Body of pancreas (tissue), 4 donors: Measurements from ENCODE around the gene SRBD1. TPM values are rescaled to one million over a fixed set of nuclear protein-coding genes. Genes with fewer than 3 reads are reported as not detected.

Source experiments
- ATAC-seq: fragments of 150-250 bp; one replicate; pipeline ENCODE4 v1.9.1; 2016
- DNase-seq, 4 donors: peaks; one replicate each; pipeline ENCODE4 v3.0.0-alpha.2; 2019
- H3K27ac ChIP-seq, 4 donors: fragments of 200-600 bp; sonication (generic); 1 replicate in 3 of 4; 2 replicates in 1 of 4; pipeline versions ENCODE4 v1.5.1 to v1.6.1; 2016 to 2019; ENCODE audit warnings: mild to moderate bottlenecking in 1 of 4, mixed read lengths in 1 of 4, moderate library complexity in 1 of 4
- H3K27me3 ChIP-seq, 2 donors: fragments of 200-600 bp; sonication (generic); one replicate each; pipeline ENCODE4 v1.6.0; 2016; ENCODE audit warnings: mild to moderate bottlenecking in 1 of 2
- H3K36me3 ChIP-seq, 2 donors: fragments of 200-600 bp; sonication (generic); replicated peaks in 1 of 2; 2 replicates each; pipeline ENCODE4 v1.5.1; 2016; ENCODE audit warnings: low read depth in 2 of 2; ENCODE audit not compliant: insufficient read depth in 1 of 2
- H3K4me1 ChIP-seq: fragments of 200-600 bp; sonication (generic); one replicate; pipeline ENCODE4 v1.6.0; 2016
- H3K4me3 ChIP-seq, 2 donors: fragments of 200-600 bp; sonication (generic); 1 replicate in 1 of 2; 2 replicates in 1 of 2; pipeline ENCODE4 v1.5.1; 2016 to 2019
- H3K9me3 ChIP-seq, 3 donors: fragments of 200-600 bp; sonication (generic); 1 replicate in 2 of 3; 2 replicates in 1 of 3; pipeline ENCODE4 v1.5.1; 2016
- POLR2A ChIP-seq, 3 donors: fragments of 450-650 bp; IDR thresholded peaks; one replicate each; pipeline ENCODE4 v1.6.1; 2016; ENCODE audit warnings: antibody characterized with exemption in 3 of 3, mild to moderate bottlenecking in 2 of 3
- WGBS, 2 donors: methylation state at CpG; one replicate each; pipeline ENCODE4 v1.1.5; 2017; 5-methylcytosine and 5-hydroxymethylcytosine counted together
- intact Hi-C: fragments of 100-400 bp; cut with DNase I; formaldehyde crosslinking; loops from one replicate; pipeline ENCODE4 v1.15.1; 2023
- total RNA-seq, 2 donors: library from RNA; depleted of rRNA; stranded (reverse); fragments of >200 nt; gene quantifications; one replicate each; pipeline ENCODE4 v1.1.0, GENCODE V29; 2016
- TF ChIP-seq, protein P1 (sequence below), 7 experiments: fragments of 450-650 bp in 4 of 7; fragments of 200-600 bp in 3 of 7; sonication (generic) in 3 of 7; IDR thresholded peaks; one replicate each; pipeline ENCODE4 v1.5.1; 2016 to 2019; ENCODE audit warnings: antibody characterized with exemption in 7 of 7

Gene SRBD1
- total RNA-seq, 2 donors from 2014 or later, result 14.8 to 21.4 TPM

GRCh38 chr2:45459860-45460259, 151.2 kb downstream of the SRBD1 start:
- peak in 3 of 4 donors; percentile 9 to 36 (median 15) for DNase-seq
- TF ChIP-seq, protein P1, sequence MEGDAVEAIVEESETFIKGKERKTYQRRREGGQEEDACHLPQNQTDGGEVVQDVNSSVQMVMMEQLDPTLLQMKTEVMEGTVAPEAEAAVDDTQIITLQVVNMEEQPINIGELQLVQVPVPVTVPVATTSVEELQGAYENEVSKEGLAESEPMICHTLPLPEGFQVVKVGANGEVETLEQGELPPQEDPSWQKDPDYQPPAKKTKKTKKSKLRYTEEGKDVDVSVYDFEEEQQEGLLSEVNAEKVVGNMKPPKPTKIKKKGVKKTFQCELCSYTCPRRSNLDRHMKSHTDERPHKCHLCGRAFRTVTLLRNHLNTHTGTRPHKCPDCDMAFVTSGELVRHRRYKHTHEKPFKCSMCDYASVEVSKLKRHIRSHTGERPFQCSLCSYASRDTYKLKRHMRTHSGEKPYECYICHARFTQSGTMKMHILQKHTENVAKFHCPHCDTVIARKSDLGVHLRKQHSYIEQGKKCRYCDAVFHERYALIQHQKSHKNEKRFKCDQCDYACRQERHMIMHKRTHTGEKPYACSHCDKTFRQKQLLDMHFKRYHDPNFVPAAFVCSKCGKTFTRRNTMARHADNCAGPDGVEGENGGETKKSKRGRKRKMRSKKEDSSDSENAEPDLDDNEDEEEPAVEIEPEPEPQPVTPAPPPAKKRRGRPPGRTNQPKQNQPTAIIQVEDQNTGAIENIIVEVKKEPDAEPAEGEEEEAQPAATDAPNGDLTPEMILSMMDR (IDR thresholded peaks at IDR 0.05), result no peak
- no peak for TF ChIP-seq POLR2A (IDR thresholded peaks at IDR 0.05)
- Histone ChIP-seq H3K4me3 (no peak overlapping the region), H3K36me3 (no peaks in the 10 kb centered on the region), H3K4me1 (peaks cover 44% of the 10 kb centered on the region), H3K9me3 (no peaks in the 10 kb centered on the region), H3K27ac (peak overlapping the region; percentile 71 to 91 (median 83)), H3K27me3 (no peaks in the 10 kb centered on the region)
- intact Hi-C loops, result no loop called here
- ATAC-seq, result no peak
- WGBS, 2 donors, result 47 to 53% methylated on average over 3 of the region's 3 CpGs

- DNase-seq, result peak; percentile 63 to 83 (median 70)
- TF ChIP-seq, protein P1 (IDR thresholded peaks at IDR 0.05), result no peak
- TF ChIP-seq POLR2A (IDR thresholded peaks at IDR 0.05), result peak in 1 of 3 donors; percentile 28
- Histone ChIP-seq H3K27me3 (no peaks in the 10 kb centered on the region), H3K4me1 (peaks cover 48% of the 10 kb centered on the region), H3K4me3 (no peak overlapping the region), H3K9me3 (no peaks in the 10 kb centered on the region), H3K27ac (peak overlapping the region; percentile 71 to 91 (median 83)), H3K36me3 (no peaks in the 10 kb centered on the region)
- ATAC-seq, result peak; percentile 99
- WGBS, 2 donors, result 19 to 20% methylated on average over 3 of the region's 3 CpGs
- intact Hi-C loops, result no loop called here
Observed at GRCh38 chr2:45458909-45459563, 152.0 kb downstream of the SRBD1 start.

DNA sequence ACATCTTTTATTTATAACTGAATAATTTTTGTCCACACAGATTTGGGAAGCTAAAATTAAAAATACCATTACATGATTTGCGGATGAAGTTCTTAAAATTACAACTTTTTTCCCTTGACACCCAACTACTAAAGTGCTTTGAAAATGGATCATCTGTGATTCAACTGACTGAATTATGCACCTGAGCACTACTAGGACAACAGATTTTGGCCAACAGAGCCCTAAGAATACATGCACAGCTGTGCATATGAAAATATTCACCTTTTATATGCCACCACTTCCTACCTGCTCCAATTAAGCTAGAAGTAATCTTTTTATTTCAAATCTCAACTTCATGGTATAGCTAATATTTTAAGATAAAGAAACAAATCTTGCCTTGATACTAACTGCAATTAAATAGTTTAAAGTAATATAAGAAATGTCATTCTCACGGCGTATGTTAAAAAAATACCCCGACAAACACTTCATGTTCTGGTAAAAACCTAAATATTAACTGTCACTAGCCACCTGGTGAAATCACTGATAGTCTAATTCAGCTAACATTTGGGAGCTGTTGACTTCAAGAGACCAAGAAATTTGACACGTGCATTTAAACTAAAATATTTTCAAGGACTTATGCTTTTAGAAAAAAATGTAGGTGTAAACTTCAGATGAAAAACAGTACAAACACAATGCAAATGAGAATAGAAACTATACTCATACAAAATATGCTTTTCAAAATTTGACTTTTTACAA, 153.7 kb downstream of the SRBD1 start:
- TF ChIP-seq POLR2A (IDR thresholded peaks at IDR 0.05), result no peak
- TF ChIP-seq, protein P1 (IDR thresholded peaks at IDR 0.05), result no peak
- DNase-seq (no peak), ATAC-seq (no peak)
- H3K36me3 ChIP-seq, result no peaks in the 10 kb centered on the region
- intact Hi-C loops, result no loop called here
- H3K27ac ChIP-seq, result peak overlapping the region in 3 of 4 donors; percentile 80 to 91 (median 86)
- no peaks in the 10 kb centered on the region for H3K27me3 ChIP-seq
- WGBS, 2 donors, result 52 to 57% methylated on average over 5 of the region's 5 CpGs
- H3K4me3 ChIP-seq, result no peak overlapping the region
- no peaks in the 10 kb centered on the region for H3K9me3 ChIP-seq
- peaks cover 55% of the 10 kb centered on the region for H3K4me1 ChIP-seq

DNA sequence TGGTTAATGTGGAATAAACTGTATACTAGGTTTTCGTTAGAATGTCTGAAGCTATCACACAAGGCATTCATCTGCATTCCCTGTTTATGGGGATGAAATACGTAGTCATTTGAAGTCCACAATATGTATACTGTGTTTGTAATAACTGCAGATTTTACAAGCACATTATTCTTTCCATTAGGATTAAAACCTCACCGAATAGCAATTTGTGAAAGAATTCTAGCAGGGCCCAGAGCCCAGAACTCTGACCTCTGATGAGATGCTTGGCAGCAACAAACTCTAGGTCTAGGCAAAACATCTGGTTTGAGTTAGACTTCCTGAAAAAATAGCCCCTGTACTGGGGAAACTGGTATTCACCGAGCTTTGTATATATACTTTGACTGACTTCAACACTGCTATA, 158.2 kb downstream of the SRBD1 start:
- Histone ChIP-seq H3K9me3 (no peaks in the 10 kb centered on the region), H3K27me3 (no peaks in the 10 kb centered on the region), H3K4me1 (peaks cover 39% of the 10 kb centered on the region), H3K36me3 (no peaks in the 10 kb centered on the region), H3K27ac (no peak overlapping the region), H3K4me3 (no peak overlapping the region)
- intact Hi-C loops, result no loop called here
- WGBS, 2 donors, result 88 to 89% methylated on average over 4 of the region's 4 CpGs
- DNase-seq, result no peak
- no peak for TF ChIP-seq POLR2A (IDR thresholded peaks at IDR 0.05)
- TF ChIP-seq, protein P1 (IDR thresholded peaks at IDR 0.05), result no peak
- no peak for ATAC-seq
